HG03469 (cell line): ENCODE measurements around the gene PKP3.
"Not testable (repeated sequence)": the region's sequence is repeated elsewhere in the genome, so short reads cannot be mapped to it uniquely, and the experiment has no call there.

Experiments
- ATAC-seq: cut with Tn5 transposase; IDR thresholded peaks from one replicate; pipeline ENCODE4 v1.9.1; 2021; ENCODE audit warnings: mild to moderate bottlenecking, moderate library complexity, moderate number of reproducible peaks; ENCODE audit not compliant: unreplicated experiment

PKP3 gene

DNA sequence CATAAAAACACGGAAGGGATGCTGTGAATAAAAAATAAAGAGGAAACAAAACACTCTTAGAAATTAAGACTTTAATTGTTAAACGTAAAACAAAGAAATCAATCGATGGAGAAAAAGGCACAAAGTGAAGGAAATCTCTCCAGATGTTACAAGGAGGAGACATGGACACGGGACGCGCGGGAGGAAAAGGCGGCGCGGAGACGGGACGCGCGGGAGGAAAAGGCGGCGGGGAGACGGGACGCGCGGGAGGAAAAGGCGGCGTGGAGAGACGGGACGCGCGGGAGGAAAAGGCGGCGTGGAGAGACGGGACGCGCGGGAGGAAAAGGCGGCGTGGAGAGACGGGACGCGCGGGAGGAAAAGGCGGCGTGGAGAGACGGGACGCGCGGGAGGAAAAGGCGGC, 30.8 kb downstream of the PKP3 start:
- ATAC-seq = not testable (repeated sequence)

DNA sequence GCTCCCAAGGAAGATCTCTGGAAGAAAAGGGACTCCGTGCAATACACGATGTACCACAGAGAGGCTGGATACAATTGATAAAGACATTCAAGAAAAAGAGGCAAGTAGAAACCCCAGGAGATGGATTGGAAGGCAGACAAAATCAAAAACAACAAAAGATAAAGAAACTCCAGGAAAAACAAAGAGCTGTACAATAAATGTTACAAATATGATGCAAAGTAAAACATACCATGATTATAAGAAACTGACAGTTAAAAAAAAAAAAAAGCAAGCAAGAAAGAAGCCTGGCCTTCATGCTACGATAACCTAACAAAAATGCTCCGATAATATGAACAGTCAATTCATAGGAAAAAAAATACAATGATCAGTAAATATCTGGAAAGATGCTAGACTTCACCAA, 31.3 kb downstream of the PKP3 start:
- no peak for ATAC-seq

DNA sequence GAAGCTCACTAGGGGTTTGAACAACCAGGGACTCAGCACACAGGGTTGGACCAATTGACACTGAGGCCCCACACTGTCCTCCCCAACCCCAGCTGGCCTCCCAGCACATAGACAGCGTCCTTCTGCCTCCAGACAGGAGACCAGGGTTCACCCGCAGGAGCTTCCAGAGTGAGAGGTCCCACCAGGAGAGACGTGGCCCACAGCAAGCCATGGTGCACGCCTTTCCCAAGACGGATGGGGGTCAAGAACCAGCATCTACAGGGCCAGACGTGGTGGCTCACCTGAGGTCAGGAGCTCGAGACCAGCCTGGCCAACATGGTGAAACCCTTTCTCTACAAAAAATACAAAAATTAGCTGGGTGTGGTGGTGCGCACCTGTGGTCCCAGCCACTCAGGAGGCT, 32.8 kb downstream of the PKP3 start:
- no peak for ATAC-seq

DNA sequence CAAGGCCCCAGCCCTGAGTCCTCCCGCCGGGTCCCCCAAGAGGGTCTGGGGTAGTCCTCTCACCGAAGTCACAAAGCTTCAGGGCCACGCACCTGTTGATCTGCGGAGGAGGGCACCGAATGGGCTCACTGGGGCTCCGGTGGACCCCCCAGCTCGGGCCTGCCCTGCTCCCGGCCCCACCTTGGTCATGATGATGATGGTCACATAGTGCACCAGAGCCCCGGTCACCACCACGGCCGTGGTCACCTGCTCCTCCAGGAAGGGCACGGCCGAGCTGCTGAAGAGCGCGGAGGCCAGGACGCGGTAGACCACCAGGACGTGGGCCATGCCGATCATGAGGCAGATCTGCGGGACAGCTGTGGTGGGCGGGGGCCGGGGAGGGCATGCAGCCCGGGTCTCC, 34.3 kb downstream of the PKP3 start:
- ATAC-seq = no peak

DNA sequence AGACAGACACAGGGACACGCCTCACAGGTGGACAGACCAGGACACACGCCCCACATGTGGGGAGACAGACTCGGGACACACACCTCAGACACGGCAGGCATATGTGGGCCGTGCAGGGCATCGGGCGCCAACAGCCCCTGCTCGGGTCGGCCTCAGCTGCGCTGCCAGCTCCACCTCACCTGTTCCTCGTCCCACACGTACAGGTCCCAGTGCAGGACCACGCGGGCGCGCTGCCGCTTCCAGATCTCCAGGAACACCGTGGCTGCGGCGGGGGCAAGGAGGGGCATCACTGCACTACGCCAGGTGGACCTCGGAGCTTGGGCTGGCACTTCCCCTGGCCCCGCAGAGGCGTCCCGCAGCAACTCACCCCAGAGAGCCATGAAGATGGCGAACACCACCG, 35.4 kb downstream of the PKP3 start:
- no peak for ATAC-seq

DNA sequence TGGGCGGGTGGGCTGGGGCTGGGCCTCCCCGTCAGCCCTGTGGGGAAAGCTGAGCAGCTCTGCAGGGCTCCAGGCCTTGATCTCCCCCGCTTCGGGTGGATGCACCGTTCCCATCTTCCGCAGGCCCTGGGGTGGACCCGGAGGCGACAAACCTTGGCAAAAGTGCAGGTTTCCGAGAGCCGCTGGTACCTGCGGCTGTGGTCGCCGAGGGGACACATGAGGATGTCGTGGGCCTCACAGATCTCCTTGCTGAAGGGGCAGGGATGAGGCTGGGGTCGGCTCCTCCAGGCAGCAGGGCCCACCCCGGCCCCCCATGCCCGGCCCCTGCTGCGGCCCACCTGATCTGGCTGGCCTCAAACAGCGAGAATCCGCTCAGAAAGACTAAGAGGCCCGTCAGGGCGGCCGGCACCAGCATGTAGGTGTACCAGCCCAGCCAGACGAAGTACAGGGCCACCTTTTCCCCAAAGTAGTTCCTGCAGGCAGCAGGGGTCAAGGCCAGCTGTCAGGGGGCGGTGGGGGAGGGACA, 36.0 kb downstream of the PKP3 start:
- no peak for ATAC-seq

DNA sequence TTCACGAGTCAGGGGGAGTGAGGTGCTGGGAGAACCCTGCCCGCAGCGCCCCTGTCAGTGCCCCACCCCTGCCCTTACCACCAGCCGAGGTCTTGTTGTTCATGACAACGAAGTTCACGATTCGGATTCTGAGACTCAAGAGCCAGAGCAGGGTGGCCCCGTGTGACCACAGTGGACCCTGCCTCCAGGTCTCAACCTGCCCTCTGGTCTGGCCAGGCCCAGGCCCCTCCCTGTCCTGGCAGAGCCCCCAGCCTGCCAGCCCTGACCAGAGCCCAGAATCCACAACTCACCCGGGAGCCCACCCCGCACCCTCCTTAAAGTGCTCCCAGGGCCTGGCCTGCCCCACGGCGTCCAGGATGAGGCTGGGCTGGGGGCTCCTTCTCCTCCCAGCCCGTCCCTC, 37.9 kb downstream of the PKP3 start:
- ATAC-seq = no peak

DNA sequence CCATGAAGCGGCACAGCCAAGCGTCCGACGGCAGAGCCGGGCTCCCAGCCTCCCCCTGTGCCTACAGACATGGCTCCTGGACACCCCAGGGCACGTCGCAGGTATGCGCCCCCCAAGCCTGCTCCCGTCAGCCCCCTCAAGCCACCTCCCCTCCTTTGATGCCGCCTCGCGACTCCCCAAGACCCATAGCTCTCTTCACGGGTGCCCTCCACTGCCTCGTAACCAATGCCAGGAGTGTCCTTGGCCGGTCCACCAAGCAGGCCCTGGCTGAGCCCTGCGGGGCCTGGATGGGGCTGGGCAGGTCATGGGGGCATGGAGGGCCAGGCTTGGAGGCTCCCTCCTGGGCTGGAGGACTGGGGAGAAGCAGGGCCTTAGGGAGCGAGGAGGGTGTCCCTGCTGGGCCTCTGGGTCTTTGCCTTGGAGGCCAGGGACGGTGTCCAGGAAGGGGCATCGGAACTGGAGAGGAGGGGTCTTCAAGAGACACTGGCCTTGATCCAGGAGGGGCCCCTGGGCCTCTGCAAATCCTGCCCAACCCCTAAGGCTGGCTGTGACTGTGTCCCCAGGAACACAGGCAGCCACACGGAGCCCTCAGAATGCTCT, 38.6 kb downstream of the PKP3 start:
- ATAC-seq = no peak

DNA sequence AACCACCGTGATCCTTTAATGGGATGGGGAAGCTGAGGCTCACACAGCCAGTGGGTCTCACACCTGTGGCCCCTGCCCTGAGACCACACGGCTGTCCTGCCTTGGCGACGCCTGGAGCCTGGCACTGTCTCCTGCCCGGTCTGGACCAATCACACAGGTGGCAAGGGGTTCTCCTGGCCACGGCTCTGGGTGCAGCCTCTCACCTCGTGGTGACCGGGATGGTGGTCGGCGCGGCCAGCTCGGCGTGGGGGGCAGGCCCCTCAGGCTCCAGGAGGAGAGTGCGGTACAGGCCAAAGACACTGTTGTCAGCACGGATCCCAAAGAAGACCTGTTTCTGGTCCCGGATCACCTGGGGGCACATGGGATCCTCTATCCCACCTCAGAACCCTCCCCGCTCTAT, 39.1 kb downstream of the PKP3 start:
- ATAC-seq = no peak

DNA sequence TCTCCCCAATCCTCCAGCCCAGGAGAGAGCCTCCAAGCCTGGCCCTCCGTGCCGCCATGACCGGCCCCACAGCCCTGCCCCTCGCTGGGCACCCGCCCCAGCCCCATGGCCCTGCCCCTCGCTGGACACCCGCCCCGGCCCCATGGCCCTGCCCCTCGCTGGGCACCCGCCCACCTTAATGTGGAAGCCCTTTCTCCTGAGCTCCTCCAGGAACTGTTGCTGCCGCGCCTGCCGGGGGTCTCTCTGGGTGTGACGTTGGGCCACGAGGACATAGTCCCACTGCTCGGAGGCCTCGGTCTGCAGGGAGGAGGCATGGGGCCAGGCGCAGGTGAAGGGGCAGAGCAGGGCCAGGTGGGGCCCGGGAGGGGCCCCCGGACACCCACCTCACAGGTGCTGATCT, 39.6 kb downstream of the PKP3 start:
- ATAC-seq = no peak

DNA sequence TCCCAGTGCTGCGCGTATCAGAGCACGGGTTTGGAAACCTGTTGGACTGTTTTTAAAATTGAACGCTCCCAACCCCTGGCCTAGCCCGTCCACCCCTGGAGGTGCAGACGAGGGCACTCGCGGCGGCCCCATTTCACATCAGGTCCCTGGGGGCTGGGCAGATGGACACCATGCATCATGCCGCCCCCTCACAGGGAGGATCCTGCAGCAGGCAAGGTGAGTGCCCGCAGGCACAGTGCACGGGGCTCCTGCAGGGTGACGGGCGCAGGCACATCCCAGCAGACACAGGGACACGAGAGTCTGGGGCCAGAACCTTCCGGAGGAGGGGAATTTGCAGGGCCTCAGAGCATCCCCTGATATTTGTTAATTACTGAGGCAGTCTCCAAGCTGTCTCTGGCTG, 40.5 kb downstream of the PKP3 start:
- ATAC-seq = no peak

DNA sequence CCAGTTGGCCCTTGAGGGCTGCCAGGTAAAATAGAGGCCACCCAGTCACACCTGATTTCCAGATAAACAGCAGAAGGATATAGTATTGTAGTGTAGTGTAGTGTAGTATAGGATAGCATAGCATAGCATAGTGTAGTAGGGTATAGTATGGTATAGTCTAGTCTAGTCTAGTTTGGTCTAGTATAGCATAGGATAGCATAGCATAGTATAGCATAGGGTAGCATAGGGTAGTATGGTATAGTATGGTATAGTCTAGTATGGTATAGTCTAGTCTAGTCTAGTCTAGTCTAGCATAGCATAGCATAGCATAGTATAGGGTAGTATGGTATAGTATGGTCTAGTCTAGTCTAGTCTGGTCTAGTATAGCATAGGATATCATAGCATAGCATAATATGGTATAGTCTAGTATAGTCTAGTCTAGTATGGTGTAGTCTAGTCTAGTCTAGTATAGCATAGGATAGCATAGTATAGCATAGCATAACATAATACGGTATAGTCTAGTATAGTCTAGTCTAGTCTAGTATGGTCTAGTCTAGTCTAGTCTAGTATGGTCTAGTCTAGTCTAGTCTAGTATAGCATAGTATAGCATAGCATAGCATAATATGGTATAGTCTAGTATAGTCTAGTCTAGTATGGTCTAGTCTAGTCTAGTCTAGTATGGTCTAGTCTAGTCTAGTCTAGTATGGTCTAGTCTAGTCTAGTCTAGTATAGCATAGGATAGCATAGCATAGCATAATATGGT, 41.2 kb downstream of the PKP3 start:
- not testable (repeated sequence) for ATAC-seq

DNA sequence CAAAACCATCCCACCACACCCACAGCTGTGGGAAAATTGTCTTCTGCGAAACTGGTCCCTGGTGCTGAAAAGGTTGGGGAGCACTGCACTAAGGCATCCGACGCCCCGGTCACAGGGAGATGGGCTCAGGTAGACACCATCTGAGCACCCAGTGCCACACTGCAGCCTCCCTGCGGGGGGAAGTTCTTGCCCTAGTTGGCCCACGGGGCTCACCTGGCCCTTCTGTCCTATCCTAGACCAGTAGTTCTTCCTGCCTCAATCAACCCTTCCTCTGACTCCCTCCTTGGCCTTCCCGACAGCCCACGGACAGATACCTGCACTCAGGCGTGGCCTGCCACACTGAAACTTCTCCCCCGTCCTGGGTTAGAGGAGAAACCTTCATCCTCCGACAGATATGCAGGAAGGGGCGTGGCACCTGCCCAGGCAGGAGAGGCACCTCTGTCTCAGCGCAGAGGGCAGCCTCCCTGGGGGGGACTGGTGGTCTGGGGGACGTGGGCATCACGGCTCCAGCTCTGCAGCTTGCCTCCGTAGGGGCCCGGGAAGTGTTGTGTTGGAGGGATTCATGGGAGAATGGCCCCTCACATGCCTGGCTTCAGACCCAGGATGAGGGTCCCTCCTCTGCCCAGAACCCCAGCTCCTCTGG, 43.3 kb downstream of the PKP3 start:
- ATAC-seq = no peak

DNA sequence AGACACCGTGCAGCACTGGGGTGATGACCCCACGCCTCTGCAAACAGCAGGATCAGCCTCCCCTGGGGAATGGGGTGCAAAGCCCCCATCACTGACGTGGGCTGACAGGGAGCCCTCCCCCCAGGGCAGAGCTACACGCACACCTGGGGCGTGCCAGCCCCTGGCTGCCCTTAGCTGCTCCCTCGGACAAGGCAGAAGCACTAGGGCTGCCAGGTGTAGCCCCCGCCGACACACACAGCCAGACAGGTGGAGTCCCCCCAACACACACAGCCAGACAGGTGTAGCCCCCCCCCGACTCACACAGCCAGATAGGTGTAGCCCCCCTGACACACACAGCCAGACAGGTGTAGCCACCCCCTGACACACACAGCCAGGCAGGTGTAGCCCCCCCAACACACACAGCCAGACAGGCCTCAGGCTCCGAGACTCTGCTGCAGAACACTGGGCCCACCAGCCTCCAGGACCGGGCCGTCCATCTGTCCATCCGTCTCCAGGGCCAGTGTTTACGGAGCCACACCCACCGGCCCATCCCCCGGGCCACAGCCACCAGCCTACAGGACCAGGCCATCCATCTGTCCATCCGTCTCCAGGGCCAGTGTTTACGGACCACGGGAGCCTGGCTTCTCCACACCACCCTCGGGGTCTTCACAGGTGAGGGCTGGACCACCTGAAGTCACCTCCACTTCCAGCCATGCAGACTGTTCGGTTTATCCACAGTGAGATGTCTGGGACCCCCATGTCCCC, 44.3 kb downstream of the PKP3 start:
- no peak for ATAC-seq

DNA sequence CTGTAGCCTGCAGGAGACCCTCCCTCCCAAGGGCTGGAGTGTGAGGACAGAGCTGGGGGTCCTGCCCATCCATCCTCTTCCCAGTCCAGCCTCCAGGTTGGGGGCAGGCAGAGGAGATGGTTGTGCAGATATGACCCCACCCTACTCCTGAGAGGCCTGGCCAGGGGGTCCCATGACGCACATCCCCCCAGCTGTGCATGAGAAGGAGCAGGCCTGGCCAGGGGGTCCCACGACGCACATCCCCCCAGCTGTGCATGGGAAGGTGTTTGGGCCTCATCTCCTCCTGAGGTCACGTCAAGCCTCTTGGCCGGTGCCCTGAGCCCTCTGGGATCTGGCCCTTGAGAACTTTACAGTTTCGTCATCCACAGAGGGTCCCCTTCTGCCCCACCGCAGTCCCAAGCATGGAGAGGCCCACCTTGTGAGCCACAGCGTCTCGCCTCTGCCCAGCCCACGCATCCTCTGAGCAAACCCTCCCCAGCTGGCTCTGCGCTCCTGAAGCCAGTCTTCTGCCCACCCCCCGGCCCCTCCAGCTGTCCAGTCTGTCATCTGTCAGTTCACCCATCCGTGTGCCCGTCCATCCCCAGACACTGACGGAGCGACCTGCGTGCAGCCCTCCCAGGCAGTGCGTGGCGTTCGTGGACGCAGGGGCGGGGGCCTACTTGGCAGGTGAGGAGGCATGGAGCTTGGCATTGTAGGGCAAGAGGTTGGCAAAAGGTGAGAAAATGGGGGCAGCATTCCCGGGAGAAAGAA, 45.5 kb downstream of the PKP3 start:
- ATAC-seq = no peak

DNA sequence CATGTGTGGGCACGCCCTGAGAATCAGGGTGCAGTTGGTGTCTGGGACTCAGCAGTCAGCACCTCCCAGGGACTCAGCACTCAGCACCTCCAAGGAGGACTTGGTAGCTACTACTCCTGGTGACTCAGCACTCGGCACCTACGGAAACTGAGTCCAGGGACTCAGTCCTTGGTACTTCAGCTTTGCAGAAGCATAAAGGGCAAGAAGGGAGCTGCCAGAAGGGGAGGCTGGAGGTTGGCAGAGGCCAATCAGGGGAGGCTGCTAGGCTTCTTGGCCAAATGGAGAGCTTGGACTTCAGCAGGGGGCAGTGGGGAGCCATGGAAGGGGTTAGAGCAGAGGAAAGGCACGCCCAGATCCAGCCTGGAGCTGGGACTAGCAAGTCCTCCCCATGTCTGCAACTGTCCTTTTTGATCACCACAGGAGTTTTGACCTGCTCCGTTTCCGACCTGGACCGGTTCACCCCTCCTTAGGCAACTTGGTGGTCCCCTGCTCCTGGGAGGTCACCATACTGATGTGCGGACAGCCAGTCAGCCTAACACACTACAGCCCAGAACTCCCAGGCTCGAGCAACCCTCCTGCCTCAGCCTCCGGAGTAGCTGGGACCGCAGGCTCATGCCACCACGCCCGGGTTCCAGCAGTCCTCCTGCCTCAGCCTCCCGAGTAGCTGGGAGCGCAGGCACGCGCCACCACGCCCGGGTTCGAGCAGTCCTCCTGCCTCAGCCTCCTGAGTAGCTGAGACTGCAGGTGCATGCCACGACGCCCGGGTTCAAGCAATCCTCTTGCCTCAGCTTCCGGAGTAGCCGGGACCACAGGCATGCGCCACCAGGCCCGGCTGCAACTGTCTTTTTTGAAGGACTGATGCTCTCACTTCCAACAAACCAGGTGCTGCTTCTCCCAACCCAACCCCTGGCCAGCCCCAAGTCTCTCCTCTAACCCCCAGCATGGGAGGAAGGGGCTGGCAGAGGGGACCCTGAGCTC, 46.3 kb downstream of the PKP3 start:
- no peak for ATAC-seq

DNA sequence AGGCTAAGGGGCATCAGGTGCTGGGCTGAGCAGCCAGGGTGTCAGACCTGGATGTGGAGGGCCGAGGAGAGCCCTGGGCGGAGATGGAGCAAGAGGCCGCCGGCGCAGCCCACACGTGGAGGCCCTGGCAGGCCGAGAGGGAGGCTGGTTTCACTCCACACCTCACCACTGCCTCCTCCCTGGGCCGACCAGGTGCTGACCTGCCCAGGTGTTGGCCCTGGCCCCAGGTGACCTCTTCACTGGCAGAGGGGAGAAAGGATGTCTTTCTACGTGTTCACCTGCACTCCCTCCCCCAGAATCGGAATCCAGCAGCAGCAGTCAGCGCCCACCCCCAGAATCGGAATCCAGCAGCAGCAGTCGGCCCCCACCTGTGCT, 47.0 kb downstream of the PKP3 start:
- no peak for ATAC-seq

DNA sequence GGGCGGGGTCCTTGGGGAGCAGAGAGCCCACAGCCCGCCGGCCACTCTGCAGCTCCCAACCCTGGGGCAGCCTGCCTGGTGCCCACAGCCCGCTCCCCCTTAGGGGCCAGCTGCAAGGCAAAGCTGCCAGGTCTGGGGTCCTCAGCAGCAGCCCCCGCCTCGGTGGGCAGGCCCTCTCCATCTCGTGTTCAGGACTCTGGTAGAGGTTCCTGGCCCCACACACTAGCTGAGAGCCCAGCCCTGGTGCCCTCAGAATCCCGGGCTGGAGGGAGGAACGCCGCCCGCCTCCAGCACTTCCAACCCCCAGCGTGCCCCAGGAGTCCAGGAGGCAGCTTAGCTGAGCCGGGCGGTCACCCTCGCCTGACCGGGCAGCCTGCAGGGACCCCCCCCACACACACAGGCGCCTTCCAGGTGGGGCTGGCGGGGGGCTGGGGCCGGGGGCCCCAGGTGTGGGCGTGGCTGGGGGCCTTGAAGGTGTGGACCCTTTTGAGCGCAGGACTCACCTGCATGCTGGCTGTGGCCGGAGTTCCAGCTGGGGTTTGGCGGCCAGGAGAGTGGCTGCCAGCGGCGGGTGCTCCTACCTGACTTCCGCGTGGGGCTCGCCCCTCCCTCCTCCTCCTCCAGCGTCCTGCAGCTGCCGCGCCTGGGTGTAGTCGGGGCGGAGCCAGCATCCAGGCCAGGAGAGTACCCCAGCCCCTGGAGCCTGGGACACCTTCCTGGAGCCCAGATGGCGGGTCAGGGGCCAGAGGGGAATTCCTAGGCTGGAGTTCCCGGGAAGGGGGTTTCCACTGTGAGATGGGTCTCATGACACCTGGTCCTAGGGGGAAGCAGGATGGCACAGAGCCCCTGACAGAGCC, 47.6 kb downstream of the PKP3 start, which contains the start of gene ANO9:
Gene ANO9 (minus strand): TSS at position 594 of the 857 bp plus-strand sequence. CDS start 85 bp downstream, at position 509.
- no peak for ATAC-seq
